Common myeloid progenitor, CD34-positive (primary cell): Measurements from ENCODE around the gene AP1S3.

Experiments used
- CTCF ChIA-PET: fragments of 350-600 bp; sonication (Branson Sonifier 250); formaldehyde crosslinking; loops from one replicate; lab custom pipeline; 2021; ENCODE audit warnings: antibody characterized with exemption; lab: Charles Lee
- POLR2A ChIA-PET: fragments of 350-600 bp; sonication (Branson Sonifier 250); formaldehyde crosslinking; loops from one replicate; lab custom pipeline; 2021; ENCODE audit warnings: antibody characterized with exemption; lab: Charles Lee
- DNase-seq, 3 donors: peaks; one replicate each; pipeline versions ENCODE4 v3.0.0 to v3.0.0-alpha.2; 2013
- H3K27ac ChIP-seq, 2 experiments: 1 replicate in 1 of 2; 2 replicates in 1 of 2; pipeline ENCODE4 v1.7.0; 2013; ENCODE audit warnings: inconsistent platforms in 2 of 2, low read length in 2 of 2, mild to moderate bottlenecking in 2 of 2, low read depth in 1 of 2, moderate library complexity in 1 of 2; ENCODE audit not compliant: severe bottlenecking in 2 of 2, insufficient read depth in 1 of 2, poor library complexity in 1 of 2
- H3K27me3 ChIP-seq, 5 experiments: replicated peaks in 2 of 5; 1 replicate in 3 of 5; 2 replicates in 2 of 5; pipeline versions ENCODE4 v1.6.1 to v1.7.0; 2013; ENCODE audit warnings: low read length in 4 of 5, mild to moderate bottlenecking in 2 of 5, moderate library complexity in 2 of 5, inconsistent platforms in 1 of 5; ENCODE audit not compliant: insufficient read depth in 5 of 5, control insufficient read depth in 4 of 5
- H3K36me3 ChIP-seq, 4 experiments: 1 replicate in 2 of 4; 2 replicates in 2 of 4; pipeline versions ENCODE4 v1.6.1 to v1.7.0; 2013; ENCODE audit warnings: low read length in 3 of 4, control low read depth in 1 of 4, mild to moderate bottlenecking in 1 of 4; ENCODE audit not compliant: control insufficient read depth in 4 of 4, insufficient read depth in 4 of 4
- H3K4me1 ChIP-seq, 4 experiments: 1 replicate in 3 of 4; 2 replicates in 1 of 4; pipeline versions ENCODE4 v1.6.1 to v1.7.1; 2013; ENCODE audit warnings: low read length in 3 of 4, mild to moderate bottlenecking in 3 of 4, control low read depth in 1 of 4, inconsistent platforms in 1 of 4, moderate library complexity in 1 of 4; ENCODE audit not compliant: control insufficient read depth in 4 of 4, insufficient read depth in 4 of 4; ENCODE audit errors: control extremely low read depth in 1 of 4
- H3K4me3 ChIP-seq, 7 experiments: 1 replicate in 4 of 7; 2 replicates in 3 of 7; pipeline versions ENCODE4 v1.5.1 to v1.7.0; 2013; ENCODE audit warnings: mild to moderate bottlenecking in 7 of 7, low read length in 6 of 7, moderate library complexity in 6 of 7, inconsistent platforms in 2 of 7, low read depth in 2 of 7, control low read depth in 1 of 7; ENCODE audit not compliant: insufficient read depth in 4 of 7, control insufficient read depth in 1 of 7; ENCODE audit errors: extremely low read depth in 1 of 7
- H3K9me3 ChIP-seq, 5 experiments: 1 replicate in 4 of 5; 2 replicates in 1 of 5; pipeline versions ENCODE4 v1.6.1 to v1.7.1; 2013; ENCODE audit warnings: low read length in 4 of 5, mild to moderate bottlenecking in 2 of 5, inconsistent platforms in 1 of 5, low read depth in 1 of 5, moderate library complexity in 1 of 5; ENCODE audit not compliant: control insufficient read depth in 4 of 5, insufficient read depth in 2 of 5; ENCODE audit errors: control extremely low read depth in 1 of 5
- WGBS: methylation state at CpG from one replicate; pipeline ENCODE4 v1.1.5; 2013; ENCODE audit not compliant: insufficient coverage; 5-methylcytosine and 5-hydroxymethylcytosine counted together

Gene AP1S3

DNA sequence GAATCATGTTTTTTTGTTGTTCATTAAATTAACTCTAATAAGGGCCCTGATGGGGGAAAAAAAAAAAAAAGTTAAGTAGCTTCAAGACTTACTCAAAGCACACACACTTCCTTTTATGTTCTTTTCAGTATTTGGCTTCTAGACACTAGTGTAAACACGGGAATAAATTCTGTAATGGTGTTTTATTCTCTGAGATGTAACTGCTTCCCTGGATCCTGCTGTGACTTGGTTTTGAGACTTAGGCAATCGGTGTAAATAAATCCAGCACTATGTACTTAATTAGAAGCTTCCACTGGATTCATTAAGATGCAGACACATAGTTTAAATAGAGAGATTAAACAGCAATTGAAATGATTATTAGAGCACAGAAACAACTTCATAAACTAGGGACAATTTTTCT lies 26.1 kb upstream of the AP1S3 start:
- Histone ChIP-seq H3K9me3 (no peaks in the 10 kb centered on the region), H3K4me1 (no peaks in the 10 kb centered on the region), H3K27ac (no peak overlapping the region), H3K27me3 (no peaks in the 10 kb centered on the region), H3K36me3 (peaks cover 0 to 2% (median 0%) of the 10 kb centered on the region in 4 experiments), H3K4me3 (no peak overlapping the region)
- WGBS: no CpG with 5 or more reads among the region's 2 CpGs
- POLR2A ChIA-PET: no interaction called here
- no peak for DNase-seq
- CTCF ChIA-PET: no interaction called here

DNA sequence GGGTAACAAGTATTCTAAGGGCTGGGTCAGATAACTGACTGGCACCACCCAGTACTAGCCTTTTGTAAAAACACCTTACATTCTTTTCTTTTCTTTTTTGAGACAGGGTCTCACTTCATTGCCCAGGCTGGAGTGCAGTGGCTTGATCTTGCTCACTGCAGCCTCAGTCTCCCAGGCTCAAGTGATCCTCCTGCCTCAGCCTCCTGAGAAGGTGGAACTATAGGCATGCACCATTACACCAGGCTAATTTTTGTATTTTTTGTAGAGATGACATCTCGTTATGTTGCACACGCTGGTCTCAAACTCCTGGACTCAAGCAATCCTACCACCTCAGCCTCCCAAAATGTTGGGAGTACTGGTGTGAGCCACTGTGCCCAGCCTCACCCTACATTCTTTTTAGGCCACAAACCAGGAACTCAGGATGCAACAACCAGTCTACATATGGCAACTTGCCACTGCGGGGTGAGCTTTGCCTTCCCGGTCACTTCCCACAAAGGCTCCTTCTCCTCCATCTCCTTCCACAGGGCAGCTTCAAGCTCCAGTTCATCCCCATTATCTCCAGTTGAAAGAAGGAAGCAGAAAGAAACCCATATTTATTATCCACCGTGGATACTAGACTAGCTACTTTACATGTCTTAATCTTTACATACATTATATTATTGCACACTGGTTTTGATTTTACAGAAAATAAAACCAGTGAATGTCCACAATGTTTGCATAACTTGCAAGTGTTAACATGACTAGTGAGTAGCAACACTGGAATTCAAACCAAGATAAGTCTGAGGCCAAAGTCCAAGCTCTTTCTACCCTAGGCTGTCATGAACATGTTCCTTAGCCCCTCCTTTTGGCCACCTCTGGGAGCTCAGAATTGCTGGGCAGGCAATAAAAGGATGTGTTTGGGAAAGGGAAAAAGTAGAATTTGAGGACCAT lies 23.7 kb upstream of the AP1S3 start:
- POLR2A ChIA-PET: no interaction called here

DNA sequence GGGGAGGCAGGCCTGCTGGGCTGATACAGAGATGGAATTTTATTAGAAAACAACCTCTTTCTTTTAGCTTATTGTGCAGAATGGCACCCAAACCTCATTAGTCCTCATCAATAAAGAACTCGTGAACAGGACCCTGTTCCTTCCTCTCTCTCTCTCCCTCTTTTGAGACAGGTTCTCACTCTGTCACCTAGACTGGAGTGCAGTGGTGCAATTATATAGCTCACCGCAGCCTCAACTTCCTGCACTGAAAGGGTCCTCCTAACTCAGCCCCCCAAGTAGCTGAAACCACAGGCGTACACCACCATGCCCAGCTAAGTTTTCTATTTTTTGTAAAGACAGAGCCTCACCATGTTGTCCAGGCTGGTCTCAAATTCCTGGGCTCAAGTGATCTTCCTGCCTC lies 21.7 kb upstream of the AP1S3 start:
- no peaks in the 10 kb centered on the region for H3K27me3 ChIP-seq
- H3K9me3 ChIP-seq: no peaks in the 10 kb centered on the region
- DNase-seq: no peak
- ChIA-PET POLR2A (no interaction called here), CTCF (interaction anchor here (0.8 to 1.2 kb wide), 3 partner anchors 14 to 81 kb away, joined by 3 to 4 read pairs (median 4); no protein-coding TSS in a partner anchor)
- H3K27ac ChIP-seq: no peak overlapping the region
- no peaks in the 10 kb centered on the region for H3K36me3 ChIP-seq
- no peaks in the 10 kb centered on the region for H3K4me1 ChIP-seq
- no peak overlapping the region for H3K4me3 ChIP-seq
- WGBS: 93% methylated on average over 3 of the region's 3 CpGs

More for the DNA sequence above, 23.7 kb upstream of the AP1S3 start:
- no peak overlapping the region for H3K27ac ChIP-seq
- 100% methylated on average over 4 of the region's 5 CpGs for WGBS
- no peak for DNase-seq
- H3K4me1 ChIP-seq: no peaks in the 10 kb centered on the region
- H3K4me3 ChIP-seq: no peak overlapping the region
- H3K9me3 ChIP-seq: no peaks in the 10 kb centered on the region
- H3K27me3 ChIP-seq: no peaks in the 10 kb centered on the region
- CTCF ChIA-PET: interaction anchor here (1.0 to 1.9 kb wide), 2 partner anchors 10 to 13 kb away, joined by 4 to 5 read pairs; no protein-coding TSS in a partner anchor
- H3K36me3 ChIP-seq: peaks cover 0 to 2% (median 0%) of the 10 kb centered on the region in 4 experiments

DNA sequence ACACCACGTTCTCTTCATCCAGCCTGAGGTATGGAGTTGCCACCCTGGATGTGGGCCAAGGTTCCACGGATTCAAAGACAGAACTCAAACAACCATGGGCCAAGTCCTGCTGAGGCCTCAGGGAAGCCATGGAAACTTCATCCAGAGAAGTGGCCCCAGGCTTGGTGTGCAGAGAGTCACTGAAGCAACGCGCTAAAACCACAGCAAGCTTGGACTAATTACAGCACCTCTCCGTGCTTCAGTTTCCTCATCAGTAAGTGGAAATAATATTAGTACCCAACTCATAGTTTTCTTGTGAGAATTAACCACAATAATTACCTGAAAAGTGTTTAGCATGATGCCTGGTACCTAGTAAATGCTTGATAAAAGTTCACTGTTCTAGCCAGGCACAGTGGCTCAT lies 19.2 kb upstream of the AP1S3 start:
- ChIA-PET POLR2A (no interaction called here), CTCF (no interaction called here)
- Histone ChIP-seq H3K9me3 (no peaks in the 10 kb centered on the region), H3K27ac (no peak overlapping the region), H3K4me3 (no peak overlapping the region), H3K36me3 (no peaks in the 10 kb centered on the region), H3K4me1 (no peaks in the 10 kb centered on the region), H3K27me3 (no peaks in the 10 kb centered on the region)
- DNase-seq: no peak
- WGBS: 96% methylated on average over 3 of the region's 5 CpGs

DNA sequence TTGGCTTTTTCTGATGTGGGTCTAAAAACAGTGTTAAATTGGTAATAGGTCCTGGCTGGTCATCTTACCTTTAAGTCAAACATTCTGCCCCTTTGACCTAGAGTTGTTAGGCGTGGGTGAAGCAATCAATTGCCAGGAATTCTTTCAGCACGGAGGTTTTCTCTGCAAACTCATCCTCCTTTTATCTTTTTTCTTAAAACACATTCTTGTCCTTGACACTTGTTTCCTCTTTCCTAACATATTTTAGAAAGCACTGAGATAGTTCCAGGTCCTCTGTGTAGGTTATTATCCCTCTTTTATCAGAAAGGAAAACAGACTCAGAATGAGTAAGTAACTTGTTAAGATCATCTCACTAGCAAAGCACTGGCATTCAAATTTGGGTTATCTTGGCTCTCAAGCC lies 18.6 kb upstream of the AP1S3 start:
- no peak overlapping the region for H3K27ac ChIP-seq
- DNase-seq: no peak
- no peaks in the 10 kb centered on the region for H3K36me3 ChIP-seq
- CTCF ChIA-PET: no interaction called here
- 56% methylated on average over 2 of the region's 2 CpGs for WGBS
- POLR2A ChIA-PET: no interaction called here
- H3K27me3 ChIP-seq: no peaks in the 10 kb centered on the region
- no peaks in the 10 kb centered on the region for H3K4me1 ChIP-seq
- no peak overlapping the region for H3K4me3 ChIP-seq
- no peaks in the 10 kb centered on the region for H3K9me3 ChIP-seq

DNA sequence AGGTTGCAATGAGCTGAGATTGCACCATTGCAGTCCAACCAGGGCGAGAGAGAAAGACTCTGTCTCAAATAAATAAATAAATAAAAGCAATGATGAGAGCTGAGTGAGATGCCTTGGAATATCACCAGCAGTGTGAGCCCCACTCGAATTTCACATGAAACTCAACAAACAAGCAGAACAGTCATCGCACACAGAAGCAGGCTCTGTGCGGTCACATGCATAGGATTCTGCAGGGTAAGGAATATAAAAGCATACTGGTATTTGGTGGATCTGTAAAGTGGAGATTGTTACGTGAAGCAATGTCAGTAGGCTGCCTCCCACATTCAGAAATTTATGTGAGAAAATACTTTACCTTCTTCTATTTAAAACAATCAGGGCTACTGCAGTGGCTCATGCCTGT lies 18.0 kb upstream of the AP1S3 start:
- no peaks in the 10 kb centered on the region for H3K36me3 ChIP-seq
- no peaks in the 10 kb centered on the region for H3K4me1 ChIP-seq
- no peak overlapping the region for H3K27ac ChIP-seq
- H3K9me3 ChIP-seq: no peaks in the 10 kb centered on the region
- 100% methylated on average over 2 of the region's 5 CpGs for WGBS
- H3K4me3 ChIP-seq: no peak overlapping the region
- CTCF ChIA-PET: no interaction called here
- H3K27me3 ChIP-seq: no peaks in the 10 kb centered on the region
- no peak for DNase-seq
- POLR2A ChIA-PET: no interaction called here

DNA sequence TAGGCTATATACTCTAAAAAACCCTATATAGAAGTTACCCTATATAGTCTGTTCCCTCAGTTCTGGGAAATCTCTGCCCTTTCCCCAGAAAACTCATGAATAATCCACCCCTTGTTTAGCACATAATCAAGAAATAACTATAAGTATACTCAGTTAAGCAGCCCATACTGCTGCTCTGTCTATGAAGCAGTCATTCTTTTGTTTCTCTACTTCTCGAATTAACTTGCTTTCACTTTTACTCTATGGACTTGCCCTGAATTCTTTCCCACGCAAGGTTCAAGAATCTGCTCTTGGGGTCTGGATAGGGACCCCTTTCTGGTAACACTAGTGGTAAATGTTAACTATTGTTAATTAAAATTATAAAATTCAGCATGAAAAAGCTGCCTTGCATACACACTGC lies 17.4 kb upstream of the AP1S3 start:
- no peaks in the 10 kb centered on the region for H3K27me3 ChIP-seq
- CTCF ChIA-PET: no interaction called here
- no peaks in the 10 kb centered on the region for H3K36me3 ChIP-seq
- no peak for DNase-seq
- no peak overlapping the region for H3K27ac ChIP-seq
- H3K4me3 ChIP-seq: no peak overlapping the region
- H3K9me3 ChIP-seq: no peaks in the 10 kb centered on the region
- WGBS: 100% methylated on average over 1 of the region's 2 CpGs
- POLR2A ChIA-PET: no interaction called here
- no peaks in the 10 kb centered on the region for H3K4me1 ChIP-seq
